GM19099 (cell line): ENCODE results near the gene ADAM12.

Experiments
- POLR2A ChIP-seq: IDR thresholded peaks from 3 replicates; pipeline ENCODE4 v1.6.1; 2011; ENCODE audit warnings: low read depth; ENCODE audit not compliant: insufficient read length; ENCODE audit errors: extremely low read depth

The ADAM12 gene

DNA sequence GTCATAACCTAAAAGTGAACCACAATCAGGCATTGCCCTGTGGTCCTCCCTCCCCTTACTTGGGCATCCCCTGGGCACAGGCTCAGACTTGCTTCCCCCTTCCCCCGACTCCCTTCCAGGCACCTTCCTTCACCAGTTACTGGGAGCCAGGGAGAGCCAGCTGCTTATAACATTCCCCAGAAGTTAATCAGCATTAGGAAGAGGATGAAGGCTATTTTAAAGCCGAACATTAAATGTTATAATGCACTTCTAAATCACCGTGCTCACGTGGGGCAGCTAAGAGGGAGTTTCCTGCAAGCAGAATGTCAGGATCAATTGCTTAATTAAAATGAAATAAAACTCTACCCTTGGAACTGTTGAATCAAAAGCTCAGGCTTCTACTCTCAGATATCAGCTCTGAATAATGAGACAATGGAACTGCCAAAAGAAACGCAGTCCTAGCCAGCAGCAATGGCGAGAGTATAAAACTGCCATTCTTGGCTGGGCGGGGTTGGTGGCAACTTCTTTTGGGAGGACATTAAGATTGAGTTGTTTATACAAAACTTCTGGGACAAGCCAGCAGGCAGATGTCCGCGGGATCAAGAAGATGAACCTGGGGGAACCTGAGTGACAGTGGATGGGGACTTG lies 322.4 kb downstream of the ADAM12 start:
- TF ChIP-seq POLR2A = no peak

DNA sequence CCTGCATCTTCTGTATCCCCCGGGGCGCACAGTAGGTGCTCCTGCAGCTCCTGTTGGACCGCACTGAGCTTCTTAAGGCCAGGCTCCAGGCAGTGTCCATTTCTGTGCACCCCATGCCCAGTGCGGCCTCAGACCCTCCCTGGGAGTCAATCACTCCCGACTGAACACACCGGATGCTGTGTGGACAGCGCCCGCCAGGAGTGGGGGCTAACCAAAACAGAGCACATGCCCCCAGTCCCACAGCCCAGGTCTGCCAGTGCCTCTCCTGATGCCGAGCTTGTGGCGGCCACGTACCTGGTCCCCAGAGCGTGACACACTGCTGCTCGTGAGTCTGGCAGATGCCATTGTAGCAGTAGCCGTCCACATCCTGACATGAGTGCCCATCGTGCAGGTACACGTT lies 323.8 kb downstream of the ADAM12 start:
- no peak for TF ChIP-seq POLR2A

DNA sequence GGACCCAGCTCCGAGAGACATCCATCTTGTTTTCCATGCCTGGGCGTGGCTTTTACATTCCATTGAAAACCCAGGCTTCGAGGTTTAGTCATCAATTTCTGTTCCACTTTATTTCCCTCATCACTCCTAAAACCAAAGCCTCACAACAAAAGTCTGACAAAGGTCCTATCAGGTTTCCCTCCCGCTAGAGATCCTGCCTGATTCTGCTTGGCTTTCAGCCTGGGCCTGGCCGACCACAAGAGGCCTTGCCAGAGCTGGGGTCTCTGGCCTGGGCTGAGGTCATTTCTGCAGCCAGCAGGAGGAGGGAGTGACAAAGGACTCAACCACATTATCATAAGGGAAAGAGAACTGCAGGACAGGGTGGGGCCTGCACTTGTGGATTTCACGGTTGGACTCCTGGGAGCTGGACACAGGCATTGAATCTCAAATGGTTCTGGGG lies 324.9 kb downstream of the ADAM12 start:
- TF ChIP-seq POLR2A = no peak

DNA sequence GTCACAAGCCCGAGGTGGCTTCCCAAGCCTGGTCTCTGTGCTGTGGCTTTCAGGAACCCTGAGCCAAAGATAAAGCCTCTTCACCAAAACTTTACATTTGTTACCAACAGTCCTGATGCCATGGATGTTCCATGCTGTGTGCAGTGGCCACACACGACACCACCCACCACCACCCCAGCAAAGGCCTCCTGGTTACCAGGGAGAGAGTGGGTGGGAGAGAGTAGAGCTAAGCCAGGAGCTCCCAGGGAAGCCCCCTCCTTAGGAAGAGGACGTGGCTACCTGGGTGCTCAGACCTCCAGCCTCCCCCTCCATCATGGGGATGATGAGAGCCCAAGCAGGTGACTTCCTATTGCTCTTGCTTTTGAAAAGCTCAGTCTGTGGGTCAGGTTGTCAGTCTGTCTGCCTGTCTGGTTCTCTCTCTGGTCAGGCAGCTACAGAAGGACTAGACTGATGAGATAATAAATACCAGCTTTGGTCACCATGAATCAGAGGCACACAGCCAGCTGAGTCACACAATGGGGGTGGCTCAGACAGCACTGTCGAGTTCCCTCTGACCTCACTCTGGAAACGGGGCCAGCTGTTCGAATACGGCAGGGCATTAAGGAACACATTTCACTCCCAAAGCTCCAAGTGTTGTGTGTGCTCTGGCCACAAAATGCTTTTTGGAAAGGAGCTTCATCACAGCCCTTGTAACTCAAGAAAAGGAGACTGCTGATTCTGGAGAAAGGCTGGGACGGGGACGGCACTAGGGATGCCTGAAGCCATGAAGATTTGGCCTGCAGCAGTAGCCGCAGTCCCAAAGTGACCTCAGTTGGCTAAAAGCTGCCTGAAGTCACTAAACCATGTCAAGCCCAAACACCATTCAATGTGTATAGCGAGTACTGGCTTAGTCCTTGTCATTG lies 325.9 kb downstream of the ADAM12 start:
- TF ChIP-seq POLR2A = no peak

DNA sequence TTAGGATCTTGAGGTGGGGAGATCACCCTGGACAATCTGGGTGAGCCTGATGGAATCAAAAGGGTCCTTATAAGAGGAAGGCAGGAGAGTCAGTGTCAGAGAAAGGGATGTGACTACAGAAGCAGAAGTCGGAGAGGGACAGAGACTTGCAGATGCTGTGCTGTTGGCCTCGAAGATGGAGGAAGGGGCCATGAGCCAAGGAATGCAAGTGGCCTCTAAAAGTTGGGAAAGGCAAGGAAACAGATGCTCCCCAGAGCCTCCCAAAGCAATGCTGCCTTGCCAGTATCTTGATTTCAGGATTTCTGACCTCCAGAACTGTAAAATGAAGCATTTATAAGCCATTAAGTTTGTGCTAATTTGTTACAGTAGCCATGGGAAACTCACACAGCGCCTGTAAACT lies 326.8 kb downstream of the ADAM12 start:
- no peak for TF ChIP-seq POLR2A

DNA sequence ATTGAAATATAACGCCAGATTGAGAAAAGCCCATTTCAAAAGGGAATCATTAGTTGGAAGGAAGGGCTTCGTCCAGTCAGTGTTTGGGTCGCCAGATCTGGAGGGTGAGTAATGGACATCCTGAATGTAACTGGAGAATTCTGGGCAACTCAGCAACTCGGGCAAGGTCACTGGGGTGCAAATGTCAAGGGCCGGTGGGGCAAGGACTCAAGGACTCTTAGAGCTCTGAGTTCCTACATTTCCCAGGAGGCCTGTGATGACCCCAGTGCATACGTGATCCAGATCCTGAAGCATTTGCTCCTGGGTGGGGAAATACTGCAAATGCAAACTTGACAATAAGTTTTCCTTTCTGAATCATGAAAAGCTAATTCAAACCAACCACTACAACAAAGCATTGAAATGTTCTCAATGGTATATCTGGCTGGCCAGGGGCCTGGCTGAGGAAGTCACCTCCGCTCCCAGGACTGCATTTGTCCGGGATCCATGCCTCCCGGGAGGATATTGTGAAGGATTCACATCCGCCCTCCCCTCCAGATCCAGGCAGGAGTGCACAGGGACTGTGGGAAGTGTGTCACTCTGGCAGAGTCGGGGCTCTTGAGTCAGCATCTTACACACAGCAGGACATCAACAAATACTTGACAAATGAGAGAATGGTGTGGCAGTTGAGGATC lies 327.9 kb downstream of the ADAM12 start:
- TF ChIP-seq POLR2A = no peak

DNA sequence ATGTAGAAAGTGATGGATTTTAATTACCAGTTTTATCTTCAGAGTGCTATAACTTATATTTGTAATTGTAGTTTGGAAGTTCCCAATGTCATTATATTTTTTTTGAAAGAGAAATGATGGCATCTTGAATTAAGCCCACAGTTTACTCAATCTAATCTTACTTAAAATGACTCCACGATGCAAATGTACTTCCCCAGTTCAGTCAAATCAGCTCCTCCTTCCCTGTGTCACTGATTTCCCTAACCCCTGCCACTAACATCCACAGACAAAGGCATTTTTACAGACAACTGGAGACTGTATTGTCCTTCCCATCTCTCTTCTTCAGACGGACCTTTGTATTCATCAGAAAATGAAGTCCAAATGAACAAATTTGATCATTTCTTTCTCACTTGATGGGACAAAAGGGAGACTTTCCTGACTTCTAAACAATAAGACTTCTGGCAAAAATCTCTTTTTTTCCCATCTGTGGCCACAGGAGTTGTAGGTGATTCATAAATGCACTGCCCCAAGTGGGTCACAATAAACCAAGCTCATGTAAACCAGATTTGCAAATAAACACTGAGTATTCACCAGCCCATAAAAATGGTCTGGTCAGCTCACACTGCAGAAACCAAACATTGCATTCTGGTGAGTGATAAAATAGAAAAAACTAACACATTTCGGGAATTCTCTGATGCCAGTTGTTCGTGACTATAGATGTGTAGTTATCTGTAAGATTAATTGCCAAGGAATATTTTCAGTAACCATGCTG lies 329.0 kb downstream of the ADAM12 start:
- TF ChIP-seq POLR2A = no peak

DNA sequence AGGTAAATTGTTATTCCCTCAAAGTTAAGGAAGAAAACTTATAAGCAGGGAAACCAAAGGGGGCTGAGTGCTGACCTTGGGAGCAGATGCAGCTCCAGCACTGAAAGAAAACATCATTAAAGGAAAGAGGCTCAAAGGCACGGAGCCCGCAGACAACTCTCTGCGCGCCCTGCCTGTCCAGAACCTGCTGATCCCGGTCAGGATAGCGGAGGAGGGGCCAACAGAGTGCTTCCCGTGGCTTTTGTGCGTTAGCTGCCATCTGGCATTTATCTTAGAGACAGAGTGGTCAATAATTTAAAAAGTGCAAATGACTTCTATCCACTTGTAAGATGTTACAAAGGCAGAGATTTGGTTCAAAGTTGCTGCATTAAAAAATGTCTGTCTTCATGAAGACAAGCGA lies 329.8 kb downstream of the ADAM12 start:
- TF ChIP-seq POLR2A = no peak

DNA sequence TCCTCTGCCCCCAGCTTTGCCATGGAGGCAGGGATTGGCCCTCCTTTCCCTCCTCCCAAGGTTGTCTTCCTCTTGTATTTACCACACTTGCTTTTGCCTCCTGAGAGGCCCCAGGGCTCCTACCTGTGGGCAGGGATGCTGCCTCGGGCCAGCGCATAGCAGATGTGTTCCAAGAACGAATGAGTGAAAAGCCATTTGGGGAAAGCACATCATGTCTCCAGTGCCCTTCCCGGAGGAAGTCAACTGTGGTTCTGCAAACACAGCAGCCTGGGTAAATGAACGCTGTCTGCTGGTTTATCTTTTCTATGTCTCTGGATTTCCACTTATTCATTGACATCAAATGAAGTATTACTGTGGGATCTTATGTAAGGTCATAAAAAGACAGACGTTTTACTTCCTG lies 330.2 kb downstream of the ADAM12 start:
- TF ChIP-seq POLR2A = no peak

DNA sequence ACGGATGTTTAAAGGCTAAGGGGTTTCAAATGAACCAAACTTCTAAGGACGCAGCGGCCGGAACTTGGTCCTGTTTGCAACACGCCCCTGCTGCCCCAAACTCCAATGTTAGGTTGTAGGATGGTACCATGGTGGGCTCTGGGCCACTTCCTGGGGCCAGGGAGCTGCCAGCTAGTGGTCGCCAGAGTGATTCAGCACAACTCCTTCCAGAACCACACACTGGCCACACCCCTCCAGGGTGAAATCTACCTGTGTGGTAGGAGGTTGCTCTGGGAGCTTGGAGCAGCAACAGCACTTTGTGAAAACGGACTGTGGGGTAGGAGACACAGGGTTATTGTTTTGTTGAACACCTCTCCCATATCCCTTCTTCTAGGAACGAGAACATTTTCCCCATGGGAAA lies 330.8 kb downstream of the ADAM12 start:
- no peak for TF ChIP-seq POLR2A

DNA sequence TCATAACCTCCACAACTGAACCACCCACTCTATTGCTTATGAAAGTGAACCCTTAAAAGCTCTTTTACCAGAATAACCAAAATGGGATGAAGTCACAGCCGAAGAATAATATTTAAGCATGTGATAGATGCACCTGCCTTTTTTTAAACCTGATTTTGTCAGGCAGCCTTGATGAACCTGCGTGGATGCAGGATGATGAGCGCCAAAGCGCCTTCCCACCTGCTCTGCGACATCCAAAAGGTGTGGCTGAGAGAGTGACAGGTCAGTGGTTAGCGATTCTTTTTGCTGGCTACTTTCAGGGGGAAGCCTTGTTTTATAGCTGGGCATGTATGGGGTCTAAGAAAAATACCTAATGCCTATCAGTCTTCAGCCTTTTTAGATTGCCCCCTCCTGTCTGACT lies 334.1 kb downstream of the ADAM12 start:
- TF ChIP-seq POLR2A = no peak

DNA sequence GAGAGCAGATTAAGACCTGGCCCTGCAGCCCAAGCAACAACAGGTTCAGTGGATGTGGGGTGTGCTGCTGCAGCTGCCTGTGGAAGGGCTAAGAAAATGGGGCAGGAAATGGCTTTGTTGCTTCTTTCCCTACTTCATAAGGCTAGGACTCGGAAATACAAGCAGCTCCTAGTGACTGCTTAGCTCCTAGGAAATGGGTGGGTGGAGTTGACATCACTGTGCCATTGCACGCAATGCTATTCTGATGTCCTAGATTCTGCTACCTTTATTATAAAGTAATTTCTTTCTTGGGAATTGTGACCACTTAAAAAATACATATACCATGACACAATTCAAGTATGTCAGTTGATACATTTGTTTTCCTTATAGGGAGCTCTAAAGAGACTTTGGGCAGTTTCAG lies 336.1 kb downstream of the ADAM12 start:
- TF ChIP-seq POLR2A = no peak

DNA sequence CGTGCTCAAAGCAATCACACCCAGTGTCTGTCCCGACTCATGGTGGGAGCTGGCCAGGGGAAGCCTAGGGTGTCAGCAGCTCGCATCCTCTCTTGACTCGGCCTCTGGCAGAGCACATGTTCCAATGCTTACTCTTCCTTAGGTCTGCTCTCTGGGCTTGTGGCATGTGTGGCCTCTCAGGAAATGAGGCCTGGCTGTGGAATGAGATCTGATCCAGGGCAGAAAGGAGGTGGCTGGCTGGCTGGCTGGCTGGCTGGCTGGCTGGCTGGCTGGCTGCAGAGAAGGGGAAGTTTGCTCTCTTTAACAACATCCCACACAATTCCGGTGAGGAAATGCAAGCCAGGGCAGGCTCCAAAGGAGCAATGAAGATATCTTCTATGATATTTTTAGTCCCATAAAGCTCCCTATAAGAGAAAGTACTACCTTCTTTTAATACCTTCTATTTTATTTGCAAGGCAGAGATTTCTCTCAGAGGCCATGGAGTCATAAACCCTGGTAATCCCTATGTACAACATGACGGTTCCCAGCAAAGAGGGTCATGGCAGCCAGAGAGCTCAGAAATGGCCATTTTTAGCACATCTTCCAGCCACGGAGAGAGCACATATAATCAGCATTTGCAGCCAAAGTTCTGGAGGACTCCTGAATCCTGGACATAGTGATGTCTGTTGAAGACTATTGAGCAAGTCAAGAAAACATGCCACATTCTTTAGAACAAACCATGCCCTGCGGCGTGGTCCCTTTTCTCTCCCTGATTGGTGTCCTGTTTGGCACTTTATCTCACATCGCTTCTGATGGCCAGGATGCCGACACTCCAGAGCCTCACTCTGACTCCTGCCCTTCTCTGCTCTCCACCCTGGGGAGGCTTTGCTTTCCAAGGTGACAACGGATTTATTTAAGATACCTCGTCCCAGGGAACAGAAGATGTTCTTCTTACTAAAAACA lies 338.2 kb downstream of the ADAM12 start:
- TF ChIP-seq POLR2A = no peak

DNA sequence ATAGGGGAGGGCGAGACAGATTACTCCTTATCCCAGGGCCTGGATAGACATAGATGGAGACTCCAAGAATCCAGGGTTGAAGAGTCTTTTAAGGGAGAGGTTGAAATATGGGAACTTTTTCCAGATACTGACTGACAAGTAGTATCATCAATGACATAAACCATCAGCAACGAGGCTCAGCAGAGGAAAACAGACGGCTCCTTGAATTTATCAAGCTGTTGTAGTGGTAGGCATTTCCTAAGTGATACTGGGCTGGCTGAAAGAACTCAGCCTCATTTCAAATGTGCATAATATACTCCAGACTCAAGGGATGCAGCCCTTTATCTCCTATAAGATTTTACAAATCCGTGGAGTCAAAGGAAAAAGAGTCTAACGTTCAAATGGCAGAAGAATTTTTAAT lies 341.4 kb downstream of the ADAM12 start:
- TF ChIP-seq POLR2A = no peak

DNA sequence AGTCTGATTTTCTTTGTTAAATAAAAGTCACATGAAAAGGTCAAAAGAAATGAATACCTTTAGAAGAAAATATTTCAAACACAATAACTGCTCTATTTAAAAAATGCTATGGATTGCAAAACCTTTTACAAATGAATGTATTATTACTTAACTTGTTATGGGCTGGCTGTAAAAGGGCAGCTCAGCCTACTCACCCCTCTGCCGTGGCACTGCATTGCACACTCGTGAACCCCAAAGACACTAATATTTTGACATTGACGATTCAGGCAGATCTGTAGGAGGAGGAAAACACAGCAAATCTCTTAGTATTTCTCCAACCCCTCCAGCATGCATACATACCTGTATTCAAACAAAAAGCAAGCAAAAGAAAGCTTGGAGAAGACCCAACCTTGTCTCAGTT lies 342.4 kb downstream of the ADAM12 start:
- TF ChIP-seq POLR2A = no peak

DNA sequence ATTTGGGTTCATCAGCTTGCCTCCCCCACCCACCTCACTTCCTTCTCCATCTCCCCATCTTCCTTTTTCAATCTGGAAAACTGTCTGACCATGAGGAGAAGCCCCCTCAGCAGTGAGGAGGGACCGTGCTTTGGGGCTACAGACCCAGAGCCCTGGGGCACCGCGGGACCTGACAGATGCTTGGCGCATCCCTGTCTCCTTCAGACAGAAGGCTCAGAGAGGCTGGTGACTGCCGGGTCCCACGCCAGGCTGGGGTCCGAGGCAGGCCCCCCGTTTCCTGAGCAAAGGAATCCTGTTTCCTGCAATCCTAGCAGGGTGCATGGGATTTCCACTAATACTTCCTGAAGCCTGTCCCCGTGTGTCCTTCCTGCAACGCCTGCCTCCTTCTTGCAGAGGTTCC lies 344.9 kb downstream of the ADAM12 start:
- TF ChIP-seq POLR2A = no peak
